K562 (cell line): ENCODE measurements around the gene C11orf52. TPM values are rescaled to one million over a fixed set of nuclear protein-coding genes. Genes with fewer than 3 reads are reported as not detected.

Experiments used
- AFF4 ChIP-seq: sonication (generic); formaldehyde crosslinking; IDR thresholded peaks from 2 replicates; pipeline ENCODE4 v1.8.0; 2023; ENCODE audit warnings: mild to moderate bottlenecking, missing genetic modification reagents
- ARID1B ChIP-seq: fragments of 450-650 bp; IDR thresholded peaks from 2 replicates; pipeline ENCODE4 v1.6.1; 2016; ENCODE audit warnings: antibody characterized with exemption, mild to moderate bottlenecking, inconsistent platforms
- ARNT ChIP-seq, 2 experiments: fragments of 450-650 bp; IDR thresholded peaks; 2 replicates each; pipeline ENCODE4 v1.6.1; 2016; ENCODE audit warnings: mild to moderate bottlenecking in 1 of 2
- DPF2 ChIP-seq: fragments of 450-650 bp; IDR thresholded peaks from 2 replicates; pipeline ENCODE4 v1.6.1; 2016
- ILF3 ChIP-seq: fragments of 450-650 bp; IDR thresholded peaks from 2 replicates; pipeline ENCODE4 v1.6.1; 2018; ENCODE audit warnings: antibody characterized with exemption, mild to moderate bottlenecking, moderate library complexity, borderline replicate concordance
- ILK ChIP-seq: fragments of 450-650 bp; IDR thresholded peaks from 2 replicates; pipeline ENCODE4 v1.6.1; 2016; ENCODE audit warnings: missing genetic modification characterization, low read depth, mild to moderate bottlenecking, missing compliant biosample characterization, moderate library complexity, borderline replicate concordance
- IRF1 ChIP-seq: sonication (generic); formaldehyde crosslinking; IDR thresholded peaks from 2 replicates; pipeline ENCODE4 v1.8.0; 2022; ENCODE audit warnings: missing genetic modification reagents, mild to moderate bottlenecking, borderline replicate concordance
- KDM1A ChIP-seq, 2 experiments: fragments of 450-650 bp; IDR thresholded peaks; 2 replicates each; pipeline ENCODE4 v1.6.1; 2016; ENCODE audit warnings: mild to moderate bottlenecking in 2 of 2
- KLF13 ChIP-seq: fragments of 450-650 bp; IDR thresholded peaks from 2 replicates; pipeline ENCODE4 v1.6.1; 2016; ENCODE audit warnings: missing genetic modification characterization, low read depth, mild to moderate bottlenecking, missing compliant biosample characterization, moderate library complexity, borderline replicate concordance
- LARP7 ChIP-seq: fragments of 450-650 bp; IDR thresholded peaks from 2 replicates; pipeline ENCODE4 v1.6.1; 2016
- MBD2 ChIP-seq: sonication (generic); IDR thresholded peaks from 2 replicates; pipeline ENCODE4 v1.6.1; 2016; ENCODE audit warnings: low read depth, borderline replicate concordance
- NR0B1 ChIP-seq: fragments of 450-650 bp; IDR thresholded peaks from one replicate; pipeline ENCODE4 v1.6.1; 2018; ENCODE audit warnings: mild to moderate bottlenecking, moderate library complexity; ENCODE audit not compliant: partially characterized antibody
- PTBP1 ChIP-seq: fragments of 200-400 bp; formaldehyde crosslinking; IDR thresholded peaks from 2 replicates; pipeline ENCODE4 v1.6.1; 2017; ENCODE audit warnings: low read depth, low read length
- RFX7 ChIP-seq: fragments of 250-450 bp; sonication (Bioruptor Pico); IDR thresholded peaks from 2 replicates; pipeline ENCODE4 v1.5.1; 2021; ENCODE audit warnings: mild to moderate bottlenecking
- SIX5 ChIP-seq, 2 experiments: IDR thresholded peaks; 2 replicates each; pipeline ENCODE4 v1.6.1; 2011; ENCODE audit warnings: low read length in 2 of 2, borderline replicate concordance in 1 of 2, low read depth in 1 of 2, mild to moderate bottlenecking in 1 of 2, moderate library complexity in 1 of 2; ENCODE audit not compliant: insufficient read depth in 1 of 2
- SPI1 ChIP-seq: IDR thresholded peaks from 2 replicates; pipeline ENCODE4 v1.6.1; 2011; ENCODE audit warnings: low read depth, low read length, control low read depth, borderline replicate concordance
- STAG1 ChIP-seq: sonication (generic); formaldehyde crosslinking; IDR thresholded peaks from 2 replicates; pipeline ENCODE4 v1.5.0; 2020; ENCODE audit warnings: missing genetic modification reagents, borderline replicate concordance
- THAP7 ChIP-seq: fragments of 250-450 bp; sonication (Bioruptor Pico); IDR thresholded peaks from 2 replicates; pipeline ENCODE4 v1.5.0; 2021
- ZKSCAN3 ChIP-seq: fragments of 250-450 bp; sonication (Bioruptor Pico); IDR thresholded peaks from 2 replicates; pipeline ENCODE4 v1.4.0; 2020
- ZNF184 ChIP-seq: sonication (generic); formaldehyde crosslinking; IDR thresholded peaks from 2 replicates; pipeline ENCODE4 v1.5.0; 2020; ENCODE audit warnings: missing genetic modification reagents
- ZNF644 ChIP-seq: fragments of 200-800 bp; sonication (Bioruptor generic); IDR thresholded peaks from 2 replicates; pipeline ENCODE4 v1.6.1; 2016; ENCODE audit warnings: low read depth, missing genetic modification characterization, missing compliant biosample characterization
- polyA plus RNA-seq, 8 experiments: library from polyadenylated mRNA; depleted of rRNA in 4 of 8; stranded (reverse) in 5 of 8; unstranded in 3 of 8; fragments of >200 nt; fragmentation: Nextera tagmentation in 2 of 8; fragmentation: Illumina TruSeq in 1 of 8; extraction: Ambion mirVana in 2 of 8; extraction: Trizol in 1 of 8; gene quantifications; 2 replicates each; pipeline versions ENCODE4 v1.2.1 to v1.2.3, GENCODE V29; 2011 to 2014; ENCODE audit warnings: inconsistent platforms in 1 of 8, missing spikeins in 1 of 8
- total RNA-seq, 7 experiments: library from RNA; depleted of rRNA in 6 of 7; stranded (reverse); fragments of >200 nt in 6 of 7; fragmentation: Illumina TruSeq in 2 of 7; extraction: Trizol in 2 of 7; gene quantifications; 2 replicates each; pipeline versions ENCODE4 v1.2.1 to v1.2.3, GENCODE V29; 2011 to 2021; ENCODE audit warnings: low replicate concordance in 1 of 7

Gene C11orf52
- total and polyA plus RNA-seq, 9 of the 15 experiments (the other 6 are each of a cell fraction or from before 2014, with no cell fraction given), result 0.29 to 2.9 (median 1.0) TPM

GRCh38 chr11:111870522-111870885, 48.2 kb upstream of the C11orf52 start (continued):
- no peak for TF ChIP-seq ILK (tag)
- TF ChIP-seq AFF4 (CRISPR knock-in tag), result no peak
- no peak for TF ChIP-seq MBD2
- no peak for TF ChIP-seq THAP7 (CRISPR knock-in tag)
- TF ChIP-seq STAG1 (CRISPR knock-in tag), result no peak
- TF ChIP-seq DPF2, result 0 out of 2 replicates have a peak, but pooled peaks have one; percentile 19
- no peak for TF ChIP-seq ZNF644 (tag)
- TF ChIP-seq NR0B1, result no peak
- 0 out of 4 replicates have a peak, but pooled peaks of 1 of the 2 experiments have one; percentile 58 for TF ChIP-seq ARNT (IDR thresholded peaks at IDR 0.05)
- TF ChIP-seq KDM1A (IDR thresholded peaks at IDR 0.05), result peak in 1 of 2 experiments; percentile 19; a peak in 1 of 4 replicates
- no peak for TF ChIP-seq SIX5 (IDR thresholded peaks at IDR 0.05; ENCODE audit: borderline replicate concordance in 1 of 2, insufficient read depth in 1 of 2, low read depth in 1 of 2, low read length in 2 of 2)
- TF ChIP-seq IRF1 (CRISPR knock-in tag), result no peak
- no peak for TF ChIP-seq ARID1B
- no peak for TF ChIP-seq ILF3
- TF ChIP-seq PTBP1, result no peak
- TF ChIP-seq RFX7 (CRISPR knock-in tag), result no peak
- TF ChIP-seq ZNF184, result no peak
- no peak for TF ChIP-seq KLF13 (tag)
- peak; percentile 56; the same call in 1 of the 2 replicates for TF ChIP-seq SPI1
- TF ChIP-seq LARP7, result no peak
- TF ChIP-seq ZKSCAN3, result no peak
